Muscle layer of colon (tissue), 2 donors: ENCODE data around the gene RASD2.

Source experiments
- H3K27ac ChIP-seq: one replicate; pipeline ENCODE4 v1.7.0; 2013; ENCODE audit warnings: low read depth, mild to moderate bottlenecking, low read length, moderate library complexity
- H3K27me3 ChIP-seq, 2 donors: one replicate each; pipeline ENCODE4 v1.7.0; 2013; ENCODE audit warnings: low read length in 2 of 2, mild to moderate bottlenecking in 2 of 2; ENCODE audit not compliant: insufficient read depth in 2 of 2, control insufficient read depth in 1 of 2
- H3K36me3 ChIP-seq: one replicate; pipeline ENCODE4 v1.7.0; 2013; ENCODE audit warnings: mild to moderate bottlenecking, low read length; ENCODE audit not compliant: insufficient read depth
- H3K4me1 ChIP-seq: one replicate; pipeline ENCODE4 v1.7.0; 2013; ENCODE audit warnings: mild to moderate bottlenecking, low read length; ENCODE audit not compliant: insufficient read depth
- H3K4me3 ChIP-seq, 2 donors: one replicate each; pipeline ENCODE4 v1.7.0; 2013; ENCODE audit warnings: low read length in 2 of 2, low read depth in 1 of 2, mild to moderate bottlenecking in 1 of 2, moderate library complexity in 1 of 2
- H3K9ac ChIP-seq: one replicate; pipeline ENCODE4 v1.7.0; 2013; ENCODE audit warnings: low read length
- H3K9me3 ChIP-seq: one replicate; pipeline ENCODE4 v1.7.0; 2013; ENCODE audit warnings: mild to moderate bottlenecking, low read length
- donor health status: abdominal sarcoma.
- donor health status: Adenocarcinoma of cecum.

Gene RASD2

GRCh38 chr22:35533365-35534029, 7.1 kb upstream of the RASD2 start:
- Histone ChIP-seq H3K27me3 (no peaks in the 10 kb centered on the region), H3K4me3 (no peak overlapping the region), H3K9me3 (no peaks in the 10 kb centered on the region), H3K9ac (no peak overlapping the region), H3K27ac (no peak overlapping the region), H3K4me1 (no peaks in the 10 kb centered on the region), H3K36me3 (no peaks in the 10 kb centered on the region)

- Histone ChIP-seq H3K27ac (no peak overlapping the region), H3K9ac (no peak overlapping the region), H3K4me1 (no peaks in the 10 kb centered on the region), H3K9me3 (no peaks in the 10 kb centered on the region), H3K27me3 (no peaks in the 10 kb centered on the region), H3K36me3 (no peaks in the 10 kb centered on the region), H3K4me3 (no peak overlapping the region)
Observed at GRCh38 chr22:35534091-35534490, 6.5 kb upstream of the RASD2 start.

GRCh38 chr22:35537232-35537631, 3.4 kb upstream of the RASD2 start:
- Histone ChIP-seq H3K27ac (no peak overlapping the region), H3K4me1 (peaks cover 16% of the 10 kb centered on the region)

GRCh38 chr22:35538801-35539321, 1.8 kb upstream of the RASD2 start:
- Histone ChIP-seq H3K4me3 (no peak overlapping the region), H3K27ac (no peak overlapping the region), H3K27me3 (no peaks in the 10 kb centered on the region), H3K4me1 (peaks cover 31% of the 10 kb centered on the region), H3K9ac (no peak overlapping the region), H3K9me3 (no peaks in the 10 kb centered on the region), H3K36me3 (no peaks in the 10 kb centered on the region)

More at GRCh38 chr22:35537232-35537631, 3.4 kb upstream of the RASD2 start:
- Histone ChIP-seq H3K4me3 (no peak overlapping the region), H3K9me3 (no peaks in the 10 kb centered on the region), H3K9ac (no peak overlapping the region), H3K36me3 (no peaks in the 10 kb centered on the region), H3K27me3 (no peaks in the 10 kb centered on the region)

- Histone ChIP-seq H3K36me3 (no peaks in the 10 kb centered on the region), H3K9ac (no peak overlapping the region), H3K9me3 (no peaks in the 10 kb centered on the region), H3K4me1 (peaks cover 37% of the 10 kb centered on the region), H3K4me3 (peak overlapping the region in 1 of 2 donors; percentile 42), H3K27me3 (no peaks in the 10 kb centered on the region), H3K27ac (peak overlapping the region; percentile 84)
Observed at GRCh38 chr22:35539487-35539886, 1.1 kb upstream of the RASD2 start.

GRCh38 chr22:35539910-35540594, 579 bp upstream of the RASD2 start:
- no peak overlapping the region for H3K9ac ChIP-seq
- H3K4me3 ChIP-seq = peak overlapping the region; percentile 71 to 78
- peaks cover 40% of the 10 kb centered on the region for H3K4me1 ChIP-seq
- H3K27ac ChIP-seq = peak overlapping the region; percentile 84
- no peaks in the 10 kb centered on the region for H3K36me3 ChIP-seq
- no peaks in the 10 kb centered on the region for H3K27me3 ChIP-seq
- H3K9me3 ChIP-seq = no peaks in the 10 kb centered on the region

- H3K36me3 ChIP-seq = no peaks in the 10 kb centered on the region
- H3K9me3 ChIP-seq = no peaks in the 10 kb centered on the region
- H3K27me3 ChIP-seq = no peaks in the 10 kb centered on the region
- peak overlapping the region; percentile 54 for H3K9ac ChIP-seq
- peaks cover 40% of the 10 kb centered on the region for H3K4me1 ChIP-seq
- peak overlapping the region; percentile 27 for H3K27ac ChIP-seq
- peak overlapping the region; percentile 71 to 78 for H3K4me3 ChIP-seq
Observed at GRCh38 chr22:35541254-35541748, 670 bp downstream of the RASD2 start.

GRCh38 chr22:35542157-35542938, 1.7 kb downstream of the RASD2 start:
- peaks cover 40% of the 10 kb centered on the region for H3K4me1 ChIP-seq
- H3K9ac ChIP-seq = peak overlapping the region; percentile 54
- H3K9me3 ChIP-seq = no peaks in the 10 kb centered on the region
- H3K4me3 ChIP-seq = peak overlapping the region; percentile 61 to 78
- H3K27ac ChIP-seq = peak overlapping the region; percentile 27
- no peaks in the 10 kb centered on the region for H3K27me3 ChIP-seq
- H3K36me3 ChIP-seq = no peaks in the 10 kb centered on the region

GRCh38 chr22:35542939-35543516, 2.4 kb downstream of the RASD2 start:
- Histone ChIP-seq H3K4me1 (peaks cover 40% of the 10 kb centered on the region), H3K27ac (peak overlapping the region; percentile 27), H3K27me3 (no peaks in the 10 kb centered on the region), H3K9ac (no peak overlapping the region), H3K9me3 (no peaks in the 10 kb centered on the region), H3K36me3 (no peaks in the 10 kb centered on the region), H3K4me3 (peak overlapping the region; percentile 61 to 78)

GRCh38 chr22:35543702-35544101, 3.1 kb downstream of the RASD2 start:
- Histone ChIP-seq H3K9me3 (no peaks in the 10 kb centered on the region), H3K4me3 (no peak overlapping the region), H3K9ac (no peak overlapping the region), H3K27me3 (no peaks in the 10 kb centered on the region), H3K36me3 (no peaks in the 10 kb centered on the region), H3K27ac (peak overlapping the region; percentile 23), H3K4me1 (peaks cover 40% of the 10 kb centered on the region)

GRCh38 chr22:35544189-35544588, 3.6 kb downstream of the RASD2 start:
- peak overlapping the region; percentile 23 for H3K27ac ChIP-seq
- no peaks in the 10 kb centered on the region for H3K27me3 ChIP-seq
- H3K9me3 ChIP-seq = no peaks in the 10 kb centered on the region
- no peak overlapping the region for H3K4me3 ChIP-seq
- peaks cover 40% of the 10 kb centered on the region for H3K4me1 ChIP-seq
- H3K9ac ChIP-seq = no peak overlapping the region
- H3K36me3 ChIP-seq = no peaks in the 10 kb centered on the region
